A549 (cell line): ENCODE measurements around the gene GPRC5D.

Experiments used
- BHLHE40 ChIP-seq: IDR thresholded peaks from 2 replicates; pipeline ENCODE4 v1.6.1; 2012; ENCODE audit warnings: low read depth, low read length, inconsistent platforms
- GATA3 ChIP-seq: IDR thresholded peaks from 2 replicates; pipeline ENCODE4 v1.6.1; 2012; ENCODE audit warnings: borderline replicate concordance
- MYC ChIP-seq: IDR thresholded peaks from 2 replicates; pipeline ENCODE4 v1.6.1; 2012; ENCODE audit warnings: mild to moderate bottlenecking, inconsistent platforms, low read length, improper control_type of control experiment, borderline replicate concordance
- POLR2A ChIP-seq: IDR thresholded peaks from 2 replicates; pipeline ENCODE4 v1.6.1; 2012; ENCODE audit warnings: mild to moderate bottlenecking, low read length
- POLR2AphosphoS2 ChIP-seq: conservative IDR thresholded peaks from 2 replicates; pipeline ENCODE4 v1.6.1; 2012; ENCODE audit warnings: low read length, improper control_type of control experiment, inconsistent platforms
- RNF2 ChIP-seq: fragments of 200-600 bp; sonication (generic); IDR thresholded peaks from 2 replicates; pipeline ENCODE4 v1.6.1; 2016; ENCODE audit warnings: low read depth, mild to moderate bottlenecking, antibody characterized with exemption, moderate library complexity, borderline replicate concordance
- TF ChIP-seq, protein P1 (sequence below): fragments of >200 bp; sonication (Bioruptor Twin); formaldehyde crosslinking; IDR thresholded peaks from 3 replicates; pipeline ENCODE4 v1.5.1; 2016
- TF ChIP-seq, protein P2 (sequence below): fragments of 450-650 bp; IDR thresholded peaks from 2 replicates; pipeline ENCODE4 v1.6.1; 2014; ENCODE audit warnings: antibody characterized with exemption

DNA sequence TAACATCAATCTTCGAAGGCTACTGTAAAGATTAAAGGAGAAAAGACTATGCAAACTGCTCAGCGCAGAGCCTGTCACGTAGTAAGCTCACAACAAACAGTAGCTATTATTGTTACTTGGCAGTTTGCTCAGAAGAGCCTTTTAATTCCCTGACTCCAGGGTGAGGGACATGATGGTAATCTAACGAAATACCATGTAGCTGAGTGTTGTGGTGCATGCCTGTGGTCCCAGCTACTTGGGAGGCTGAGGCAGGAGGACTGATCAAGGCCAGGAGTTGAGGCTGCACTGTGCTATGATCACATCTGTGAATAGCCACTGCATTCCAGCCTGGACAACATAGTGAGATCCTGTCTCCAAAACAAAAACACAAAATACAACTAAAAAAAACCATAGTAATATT lies 25.3 kb upstream of the GPRC5D start:
- TF ChIP-seq MYC (no peak), POLR2A (no peak), BHLHE40 (no peak), RNF2 (no peak), POLR2AphosphoS2 (no peak), GATA3 (no peak)
- TF ChIP-seq, protein P1, sequence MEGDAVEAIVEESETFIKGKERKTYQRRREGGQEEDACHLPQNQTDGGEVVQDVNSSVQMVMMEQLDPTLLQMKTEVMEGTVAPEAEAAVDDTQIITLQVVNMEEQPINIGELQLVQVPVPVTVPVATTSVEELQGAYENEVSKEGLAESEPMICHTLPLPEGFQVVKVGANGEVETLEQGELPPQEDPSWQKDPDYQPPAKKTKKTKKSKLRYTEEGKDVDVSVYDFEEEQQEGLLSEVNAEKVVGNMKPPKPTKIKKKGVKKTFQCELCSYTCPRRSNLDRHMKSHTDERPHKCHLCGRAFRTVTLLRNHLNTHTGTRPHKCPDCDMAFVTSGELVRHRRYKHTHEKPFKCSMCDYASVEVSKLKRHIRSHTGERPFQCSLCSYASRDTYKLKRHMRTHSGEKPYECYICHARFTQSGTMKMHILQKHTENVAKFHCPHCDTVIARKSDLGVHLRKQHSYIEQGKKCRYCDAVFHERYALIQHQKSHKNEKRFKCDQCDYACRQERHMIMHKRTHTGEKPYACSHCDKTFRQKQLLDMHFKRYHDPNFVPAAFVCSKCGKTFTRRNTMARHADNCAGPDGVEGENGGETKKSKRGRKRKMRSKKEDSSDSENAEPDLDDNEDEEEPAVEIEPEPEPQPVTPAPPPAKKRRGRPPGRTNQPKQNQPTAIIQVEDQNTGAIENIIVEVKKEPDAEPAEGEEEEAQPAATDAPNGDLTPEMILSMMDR = no peak
- TF ChIP-seq, protein P2, sequence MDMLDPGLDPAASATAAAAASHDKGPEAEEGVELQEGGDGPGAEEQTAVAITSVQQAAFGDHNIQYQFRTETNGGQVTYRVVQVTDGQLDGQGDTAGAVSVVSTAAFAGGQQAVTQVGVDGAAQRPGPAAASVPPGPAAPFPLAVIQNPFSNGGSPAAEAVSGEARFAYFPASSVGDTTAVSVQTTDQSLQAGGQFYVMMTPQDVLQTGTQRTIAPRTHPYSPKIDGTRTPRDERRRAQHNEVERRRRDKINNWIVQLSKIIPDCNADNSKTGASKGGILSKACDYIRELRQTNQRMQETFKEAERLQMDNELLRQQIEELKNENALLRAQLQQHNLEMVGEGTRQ = no peak
